ENCODE results near the gene GDPGP1.

DNA sequence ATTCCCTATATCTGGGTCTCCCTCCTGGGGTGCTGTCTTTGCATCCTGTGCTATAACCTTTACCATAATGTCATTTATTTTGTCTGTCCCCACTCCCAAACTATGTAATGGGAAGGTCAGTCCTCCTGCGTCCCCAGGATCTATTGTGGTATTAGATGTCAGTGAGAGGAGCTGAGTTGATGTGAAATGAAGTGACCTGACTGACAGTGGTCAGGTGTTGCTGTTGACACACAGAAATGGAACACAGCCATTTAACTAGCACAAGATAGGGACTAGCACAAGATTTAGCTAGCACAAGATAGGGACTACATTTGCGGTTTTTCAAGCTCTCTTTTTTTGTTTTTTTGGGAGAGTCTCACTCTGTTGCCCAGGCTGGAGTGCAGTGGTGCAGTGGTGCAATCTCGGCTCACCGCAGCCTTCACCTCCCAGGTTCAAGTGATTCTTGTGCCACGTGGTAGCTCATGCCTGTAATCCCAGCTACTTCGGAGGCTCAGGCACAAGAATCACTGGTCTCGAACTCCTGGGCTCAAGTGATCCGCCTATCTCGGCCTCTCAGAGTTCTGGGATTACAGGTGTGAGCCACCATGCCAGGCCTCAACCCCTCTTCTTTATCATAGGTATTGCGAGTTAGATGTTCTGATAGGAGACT lies 36.6 kb downstream of the GDPGP1 start:
- TF ChIP-seq, protein P1, sequence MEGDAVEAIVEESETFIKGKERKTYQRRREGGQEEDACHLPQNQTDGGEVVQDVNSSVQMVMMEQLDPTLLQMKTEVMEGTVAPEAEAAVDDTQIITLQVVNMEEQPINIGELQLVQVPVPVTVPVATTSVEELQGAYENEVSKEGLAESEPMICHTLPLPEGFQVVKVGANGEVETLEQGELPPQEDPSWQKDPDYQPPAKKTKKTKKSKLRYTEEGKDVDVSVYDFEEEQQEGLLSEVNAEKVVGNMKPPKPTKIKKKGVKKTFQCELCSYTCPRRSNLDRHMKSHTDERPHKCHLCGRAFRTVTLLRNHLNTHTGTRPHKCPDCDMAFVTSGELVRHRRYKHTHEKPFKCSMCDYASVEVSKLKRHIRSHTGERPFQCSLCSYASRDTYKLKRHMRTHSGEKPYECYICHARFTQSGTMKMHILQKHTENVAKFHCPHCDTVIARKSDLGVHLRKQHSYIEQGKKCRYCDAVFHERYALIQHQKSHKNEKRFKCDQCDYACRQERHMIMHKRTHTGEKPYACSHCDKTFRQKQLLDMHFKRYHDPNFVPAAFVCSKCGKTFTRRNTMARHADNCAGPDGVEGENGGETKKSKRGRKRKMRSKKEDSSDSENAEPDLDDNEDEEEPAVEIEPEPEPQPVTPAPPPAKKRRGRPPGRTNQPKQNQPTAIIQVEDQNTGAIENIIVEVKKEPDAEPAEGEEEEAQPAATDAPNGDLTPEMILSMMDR (IDR thresholded peaks at IDR 0.05; ENCODE audit: insufficient read depth, low read depth, low read length): no peak
- no peak for TF ChIP-seq EZH2 (IDR thresholded peaks at IDR 0.05; ENCODE audit: insufficient read depth, low read length)
